Right lobe of liver (tissue), 6 donors: ENCODE results near the gene JMJD4. TPM values are rescaled to one million over a fixed set of nuclear protein-coding genes. Genes with fewer than 3 reads are reported as not detected.
A peak's percentile ranks its signal among the peaks of the same experiment; 100 is the strongest.

Source experiments
- ATAC-seq, 4 donors: fragments of 200-7000 bp; cut with Tn5 transposase; one replicate each; pipeline ENCODE4 v1.9.1; 2020; ENCODE audit warnings: mild to moderate bottlenecking in 4 of 4, moderate library complexity in 4 of 4
- DNase-seq, 3 donors: peaks; one replicate each; pipeline ENCODE4 v3.0.0-alpha.2; 2020
- H3K27ac ChIP-seq, 3 donors: fragments of 200-600 bp; one replicate each; pipeline ENCODE4 v1.8.0; 2022
- H3K27me3 ChIP-seq, 2 donors: fragments of 200-600 bp; one replicate each; pipeline ENCODE4 v1.8.0; 2022
- H3K36me3 ChIP-seq, 4 donors: fragments of 200-600 bp; sonication (generic) in 1 of 4; one replicate each; pipeline versions ENCODE4 v1.5.1 to v1.8.0; 2017 to 2022; ENCODE audit warnings: control low read depth in 1 of 4
- H3K4me1 ChIP-seq, 4 donors: fragments of 200-600 bp; sonication (generic) in 1 of 4; one replicate each; pipeline versions ENCODE4 v1.5.1 to v1.8.0; 2017 to 2022; ENCODE audit warnings: control low read depth in 1 of 4
- H3K4me3 ChIP-seq, 3 donors: fragments of 200-600 bp; one replicate each; pipeline ENCODE4 v1.8.0; 2022
- H3K9me3 ChIP-seq, 4 donors: fragments of 200-600 bp; sonication (generic) in 1 of 4; one replicate each; pipeline versions ENCODE4 v1.5.1 to v1.8.0; 2017 to 2022; ENCODE audit warnings: control low read depth in 1 of 4
- CTCF ChIP-seq, 4 donors: fragments of 200-600 bp in 3 of 4; fragments of 450-650 bp in 1 of 4; IDR thresholded peaks; one replicate each; pipeline versions ENCODE4 v1.5.1 to v1.8.0; 2016 to 2022; ENCODE audit warnings: antibody characterized with exemption in 4 of 4, mild to moderate bottlenecking in 2 of 4
- POLR2A ChIP-seq: fragments of 450-650 bp; IDR thresholded peaks from one replicate; pipeline ENCODE4 v1.6.1; 2017; ENCODE audit warnings: antibody characterized with exemption, mild to moderate bottlenecking
- WGBS: methylation state at CpG from one replicate; pipeline ENCODE4 v1.1.6; 2018; ENCODE audit warnings: low coverage, low lambda C conversion rate; ENCODE audit not compliant: insufficient coverage; ENCODE audit errors: missing lambda C conversion rate; 5-methylcytosine and 5-hydroxymethylcytosine counted together
- intact Hi-C, 2 donors: fragments of 100-400 bp; cut with DNase I; formaldehyde crosslinking; loops; one replicate each; pipeline versions ENCODE4 v1.11.2 to v1.14.1; 2022
- total RNA-seq, 6 experiments: library from RNA; depleted of rRNA in 2 of 6; stranded (reverse); fragments of >200 nt in 2 of 6; fragmentation: NEBNext Ultra II Directional in 3 of 6; extraction: Animal tissue kit (Norgen Biotek cat#: 25700) in 3 of 6; gene quantifications; one replicate each; pipeline versions ENCODE4 v1.1.0 to v1.2.4, GENCODE V29; 2016 to 2023
- donor health status: DM: no; HTN: yes; CAD: no.
- donor health status: DM: no; HTN: no; CAD: no.
- donor health status: DM: no; HTN: no; CAD: no.
- donor health status: DM: no; HTN: yes; CAD: no.
- donor health status: DM: no; HTN: yes; CAD: no.

Gene JMJD4
- total RNA-seq, 6 experiments from 2014 or later, result 7.2 to 17.7 (median 9.5) TPM

- no peak overlapping the region for H3K4me3 ChIP-seq
- ATAC-seq (no peak), DNase-seq (peak in 1 of 3 donors; percentile 37)
- intact Hi-C loops, result no loop called here
- TF ChIP-seq CTCF (IDR thresholded peaks at IDR 0.05) (no peak), POLR2A (no peak)
- peaks cover 0 to 5% (median 0%) of the 10 kb centered on the region in 4 donors for H3K36me3 ChIP-seq
- H3K9me3 ChIP-seq, result no peaks in the 10 kb centered on the region
- 98% methylated on average over 5 of the region's 11 CpGs for WGBS
- H3K27me3 ChIP-seq, result no peaks in the 10 kb centered on the region
- H3K4me1 ChIP-seq, result no peaks in the 10 kb centered on the region
- no peak overlapping the region for H3K27ac ChIP-seq
These were observed 42.1 kb upstream of the JMJD4 start for GRCh38 chr1:227777156-227777555.

- no peaks in the 10 kb centered on the region for H3K4me1 ChIP-seq
- TF ChIP-seq CTCF (IDR thresholded peaks at IDR 0.05) (no peak), POLR2A (no peak)
- H3K36me3 ChIP-seq, result peaks cover 0 to 5% (median 0%) of the 10 kb centered on the region in 4 donors
- ATAC-seq, result no peak
- H3K27ac ChIP-seq, result no peak overlapping the region
- 84% methylated on average over 5 of the region's 7 CpGs for WGBS
- intact Hi-C loops, result no loop called here
- no peak overlapping the region for H3K4me3 ChIP-seq
- no peaks in the 10 kb centered on the region for H3K27me3 ChIP-seq
- no peaks in the 10 kb centered on the region for H3K9me3 ChIP-seq
- peak in 1 of 3 donors; percentile 35 for DNase-seq
These were observed 41.2 kb upstream of the JMJD4 start for GRCh38 chr1:227776331-227776771.

GRCh38 chr1:227775841-227776240 is 40.7 kb upstream of the JMJD4 start:
- WGBS, result 96% methylated on average over 4 of the region's 10 CpGs
- no peaks in the 10 kb centered on the region for H3K4me1 ChIP-seq
- peak in 1 of 3 donors; percentile 35 for DNase-seq
- H3K27me3 ChIP-seq, result no peaks in the 10 kb centered on the region
- TF ChIP-seq CTCF (IDR thresholded peaks at IDR 0.05) (no peak), POLR2A (no peak)
- intact Hi-C loops, result no loop called here
- no peak overlapping the region for H3K4me3 ChIP-seq
- no peak overlapping the region for H3K27ac ChIP-seq
- H3K36me3 ChIP-seq, result peaks cover 0 to 5% (median 0%) of the 10 kb centered on the region in 4 donors
- ATAC-seq, result no peak
- no peaks in the 10 kb centered on the region for H3K9me3 ChIP-seq

- intact Hi-C loops, result no loop called here
- ATAC-seq (no peak), DNase-seq (peak in 1 of 3 donors; percentile 56)
- no peaks in the 10 kb centered on the region for H3K9me3 ChIP-seq
- peaks cover 0 to 5% (median 0%) of the 10 kb centered on the region in 4 donors for H3K36me3 ChIP-seq
- H3K4me3 ChIP-seq, result no peak overlapping the region
- TF ChIP-seq POLR2A, result no peak
- TF ChIP-seq CTCF (IDR thresholded peaks at IDR 0.05), result no peak
- no peaks in the 10 kb centered on the region for H3K27me3 ChIP-seq
- 100% methylated on average over 4 of the region's 42 CpGs for WGBS
- no peaks in the 10 kb centered on the region for H3K4me1 ChIP-seq
- no peak overlapping the region for H3K27ac ChIP-seq
These were observed 39.9 kb upstream of the JMJD4 start for GRCh38 chr1:227774821-227775661.
